ENCODE data around the gene PRAMEF20.
"Not testable (repeated sequence)": the region's sequence is repeated elsewhere in the genome, so short reads cannot be mapped to it uniquely, and the experiment has no call there.

DNA sequence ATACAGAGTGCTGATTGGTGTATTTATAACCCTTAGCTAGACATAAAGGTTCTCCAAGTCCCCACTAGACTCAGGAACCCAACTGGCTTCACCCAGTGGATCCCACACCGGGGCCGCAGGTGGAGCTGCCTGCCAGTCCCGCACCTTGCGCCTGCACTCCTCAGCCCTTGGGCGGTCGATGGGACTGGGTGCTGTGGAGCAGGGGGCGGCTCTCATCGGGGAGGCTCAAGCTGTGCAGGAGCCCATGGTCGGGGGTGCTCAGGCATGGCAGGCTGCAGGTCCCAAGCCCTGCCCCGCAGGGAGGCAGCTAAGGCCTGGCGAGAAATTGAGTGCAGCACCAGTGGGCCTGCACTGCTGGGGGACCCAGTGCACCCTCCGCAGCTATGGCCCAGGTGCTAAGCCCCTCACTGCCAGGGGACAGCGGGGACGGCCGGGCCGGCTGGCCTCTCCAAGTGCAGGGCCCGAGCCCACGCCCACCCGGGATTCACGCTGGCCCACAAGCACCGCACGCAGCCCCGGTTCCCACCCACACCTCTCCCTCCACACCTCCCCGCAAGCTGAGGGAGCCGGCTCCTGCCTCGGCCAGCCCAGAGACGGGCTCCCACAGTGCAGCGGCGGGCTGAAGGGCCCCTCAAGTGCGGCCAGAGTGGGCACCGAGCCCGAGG is 23.6 kb downstream of the PRAMEF20 start:
- TF ChIP-seq POLR2A, POLR2AphosphoS5, TAF1, POU2F2 (IDR thresholded peaks at IDR 0.05; ENCODE audit: low read depth, low read length): not testable (repeated sequence)

Data from GM12891 (cell line).